IMR-90 (cell line): ENCODE data around the gene NACC2. TPM values are rescaled to one million over a fixed set of nuclear protein-coding genes. Genes with fewer than 3 reads are reported as not detected.

Source experiments
- ATAC-seq: fragments of 200-7000 bp; cut with Tn5 transposase; 2 replicates; pipeline ENCODE4 v1.9.1; 2020; ENCODE audit warnings: low read depth, mild to moderate bottlenecking, moderate library complexity
- BruUV-seq: library from RNA; stranded (reverse); fragments of 400-500 nt; replicated peaks from 2 replicates; lab custom pipeline; 2021; lab: Mats Ljungman, UMichigan
- CTCF ChIA-PET: fragments of 300-600 bp; formaldehyde crosslinking; extraction: SDS; loops from one replicate; lab custom pipeline; 2021; ENCODE audit warnings: antibody characterized with exemption; lab: Yijun Ruan, JAX
- POLR2A ChIA-PET: fragments of 300-600 bp; sonication (Branson Sonifier 250); formaldehyde crosslinking; loops from one replicate; lab custom pipeline; 2022; ENCODE audit warnings: antibody characterized with exemption; ENCODE audit not compliant: unreplicated experiment; lab: Charles Lee
- DNase-seq: peaks from one replicate; pipeline ENCODE4 v3.0.0; 2013
- H2AFZ ChIP-seq: replicated peaks from 2 replicates; pipeline ENCODE3; 2013; ENCODE audit warnings: low read length, mild to moderate bottlenecking; ENCODE audit not compliant: poor library complexity
- H2AK5ac ChIP-seq: 2 replicates; pipeline ENCODE4 v1.6.1; 2013; ENCODE audit warnings: low read depth, low read length, inconsistent platforms
- H2AK9ac ChIP-seq: replicated peaks from 2 replicates; pipeline ENCODE3; 2013; ENCODE audit warnings: mild to moderate bottlenecking, low read depth, low read length, moderate library complexity; ENCODE audit not compliant: poor library complexity
- H2BK120ac ChIP-seq: 2 replicates; pipeline ENCODE4 v1.6.1; 2013; ENCODE audit warnings: low read depth, low read length, inconsistent platforms
- H2BK15ac ChIP-seq: 3 replicates; pipeline ENCODE4 v1.6.1; 2013; ENCODE audit warnings: low read depth, low read length, inconsistent platforms
- H2BK20ac ChIP-seq: 2 replicates; pipeline ENCODE4 v1.6.1; 2013; ENCODE audit warnings: low read depth, mild to moderate bottlenecking, inconsistent platforms, low read length, moderate library complexity
- H2BK5ac ChIP-seq: 2 replicates; pipeline ENCODE4 v1.6.1; 2013; ENCODE audit warnings: mild to moderate bottlenecking, low read depth, low read length, inconsistent platforms; ENCODE audit not compliant: poor library complexity, severe bottlenecking
- H3K14ac ChIP-seq: replicated peaks from 2 replicates; pipeline ENCODE4 v1.6.1; 2013; ENCODE audit warnings: low read depth, low read length, inconsistent platforms
- H3K18ac ChIP-seq: 2 replicates; pipeline ENCODE4 v1.6.1; 2013; ENCODE audit warnings: low read depth, low read length, control low read depth
- H3K23ac ChIP-seq: 2 replicates; pipeline ENCODE4 v1.6.1; 2013; ENCODE audit warnings: low read depth, low read length, inconsistent platforms
- H3K27ac ChIP-seq: 2 replicates; pipeline ENCODE4 v1.5.1; 2013; ENCODE audit warnings: mild to moderate bottlenecking, control low read depth, low read length; ENCODE audit not compliant: insufficient read depth
- H3K27me3 ChIP-seq: 2 replicates; pipeline ENCODE4 v1.6.1; 2013; ENCODE audit warnings: low read length; ENCODE audit not compliant: control insufficient read depth, insufficient read depth
- H3K36me3 ChIP-seq: 2 replicates; pipeline ENCODE4 v1.6.1; 2013; ENCODE audit warnings: low read length, mixed read lengths; ENCODE audit not compliant: control insufficient read depth, insufficient read depth
- H3K4ac ChIP-seq: 2 replicates; pipeline ENCODE4 v1.6.1; 2013; ENCODE audit warnings: low read depth, low read length, inconsistent platforms
- H3K4me1 ChIP-seq: 2 replicates; pipeline ENCODE4 v1.6.1; 2013; ENCODE audit warnings: low read length, mixed read lengths; ENCODE audit not compliant: control insufficient read depth, insufficient read depth
- H3K4me2 ChIP-seq: 2 replicates; pipeline ENCODE4 v1.6.1; 2013; ENCODE audit warnings: low read depth, mild to moderate bottlenecking, control low read depth, low read length, moderate library complexity
- H3K4me3 ChIP-seq: 2 replicates; pipeline ENCODE4 v1.5.1; 2013; ENCODE audit warnings: low read depth, mild to moderate bottlenecking, control low read depth, low read length, moderate library complexity; ENCODE audit not compliant: insufficient read depth
- H3K56ac ChIP-seq: 2 replicates; pipeline ENCODE4 v1.6.1; 2013; ENCODE audit warnings: low read length, inconsistent platforms; ENCODE audit not compliant: insufficient read depth; ENCODE audit errors: extremely low read depth
- H3K79me1 ChIP-seq, 2 experiments: 2 replicates each; pipeline ENCODE4 v1.6.1; 2013; ENCODE audit warnings: low read length in 2 of 2, inconsistent platforms in 1 of 2, low read depth in 1 of 2
- H3K9ac ChIP-seq: 2 replicates; pipeline ENCODE4 v1.6.1; 2013; ENCODE audit warnings: low read depth, low read length, control low read depth
- H3K9me1 ChIP-seq: 2 replicates; pipeline ENCODE4 v1.6.1; 2013; ENCODE audit warnings: low read length, inconsistent platforms; ENCODE audit not compliant: insufficient read depth
- H3K9me3 ChIP-seq: 2 replicates; pipeline ENCODE4 v1.6.1; 2013; ENCODE audit warnings: low read length; ENCODE audit not compliant: control insufficient read depth, insufficient read depth
- H4K20me1 ChIP-seq: 2 replicates; pipeline ENCODE4 v1.6.1; 2013; ENCODE audit warnings: low read length, inconsistent platforms; ENCODE audit not compliant: insufficient read depth
- H4K5ac ChIP-seq: 2 replicates; pipeline ENCODE4 v1.6.1; 2013; ENCODE audit warnings: mild to moderate bottlenecking, low read depth, low read length, control low read depth
- H4K8ac ChIP-seq, 2 experiments: 2 replicates each; pipeline ENCODE4 v1.6.1; 2013; ENCODE audit warnings: low read depth in 2 of 2, low read length in 2 of 2, control low read depth in 1 of 2, inconsistent platforms in 1 of 2
- H4K91ac ChIP-seq: 2 replicates; pipeline ENCODE4 v1.6.1; 2013; ENCODE audit warnings: low read depth, low read length, inconsistent platforms; ENCODE audit not compliant: insufficient read depth
- RAD21 ChIP-seq: IDR thresholded peaks from 2 replicates; pipeline ENCODE4 v1.6.1; 2012; ENCODE audit warnings: low read length, improper control_type of control experiment
- RCOR1 ChIP-seq: IDR thresholded peaks from 2 replicates; pipeline ENCODE4 v1.6.1; 2012; ENCODE audit warnings: mild to moderate bottlenecking, low read length, improper control_type of control experiment; ENCODE audit not compliant: insufficient replicate concordance
- USF2 ChIP-seq: fragments of 150-350 bp; IDR thresholded peaks from 2 replicates; pipeline ENCODE4 v1.6.1; 2017; ENCODE audit warnings: mild to moderate bottlenecking, antibody characterized with exemption, low read length, low read depth
- WGBS, 2 experiments: methylation state at CpG; one replicate each; pipeline versions ENCODE4 v1.1.5 to v1.1.7; 2013; ENCODE audit warnings: missing lambda C conversion rate in 2 of 2; ENCODE audit not compliant: insufficient read length in 1 of 2; ENCODE audit errors: extremely low coverage in 2 of 2; 5-methylcytosine and 5-hydroxymethylcytosine counted together
- dilution Hi-C: fragments of 300-500 bp; cut with HindIII; formaldehyde crosslinking; loops from one replicate; pipeline ENCODE4 v1.14.3; 2018; ENCODE audit warnings: low sequenced_read_pairs; ENCODE audit not compliant: unreplicated experiment
- in situ Hi-C: fragments of 300-500 bp; cut with MboI; formaldehyde crosslinking; loops from 3 replicates; pipeline ENCODE4 v1.14.3; 2019; ENCODE audit warnings: low sequenced_read_pairs, inconsistent platforms, mixed read lengths
- intact Hi-C: fragments of 100-400 bp; cut with micrococcal nuclease; formaldehyde crosslinking; loops from 2 replicates; pipeline ENCODE4 v1.10.0; 2022
- polyA plus RNA-seq, 3 experiments: library from polyadenylated mRNA; depleted of rRNA; stranded (reverse); fragments of >200 nt; gene quantifications; 2 replicates each; pipeline ENCODE4 v1.2.3, GENCODE V29; 2012; ENCODE audit warnings: low replicate concordance in 1 of 3
- total RNA-seq: library from RNA; depleted of rRNA; stranded (reverse); fragments of >200 nt; gene quantifications from 2 replicates; pipeline ENCODE4 v1.2.3, GENCODE V29; 2012

Gene NACC2
- total and polyA plus RNA-seq, 2 of the 4 experiments (the other 2 are of a cell fraction): 7.9 to 19.0 TPM

GRCh38 chr9:135986605-135987004 lies 108.5 kb downstream of the NACC2 start:
- no TSS peak for BruUV-seq
- intact Hi-C loops (no loop called here), in situ Hi-C loops (no loop called here), dilution Hi-C loops (no loop called here)
- no peak overlapping the region for H4K91ac ChIP-seq
- H3K9ac ChIP-seq: no peak overlapping the region
- H3K27ac ChIP-seq: no peak overlapping the region
- H3K4me3 ChIP-seq: no peak overlapping the region
- H2AFZ ChIP-seq: no peak overlapping the region
- H3K9me1 ChIP-seq: no peaks in the 10 kb centered on the region
- CTCF ChIA-PET: no interaction called here
- POLR2A ChIA-PET: no interaction called here
- H2BK120ac ChIP-seq: no peak overlapping the region
- H4K8ac ChIP-seq: no peak overlapping the region
- no peaks in the 10 kb centered on the region for H3K79me1 ChIP-seq
- H3K4me2 ChIP-seq: no peak overlapping the region
- DNase-seq (no peak), ATAC-seq (no peak)
- WGBS, 2 experiments: 82% methylated on average over 8 of the region's 15 CpGs; no CpG with 5 or more reads in 1 of the 2 experiments
- peaks cover 11% of the 10 kb centered on the region; the same call in 1 of the 2 replicates for H3K27me3 ChIP-seq
- H2AK9ac ChIP-seq: no peak overlapping the region
- no peak overlapping the region for H2BK5ac ChIP-seq
- H3K18ac ChIP-seq: no peak overlapping the region
- H3K4ac ChIP-seq: no peak overlapping the region
- no peak overlapping the region for H2BK15ac ChIP-seq
- no peak overlapping the region for H3K23ac ChIP-seq
- H3K9me3 ChIP-seq: no peaks in the 10 kb centered on the region
- no peak overlapping the region for H3K14ac ChIP-seq
- H3K36me3 ChIP-seq: no peaks in the 10 kb centered on the region
- H2BK20ac ChIP-seq: no peak overlapping the region
- TF ChIP-seq RAD21: no peak
- no peak for TF ChIP-seq RCOR1
- TF ChIP-seq USF2: no peak
- no peak overlapping the region for H3K56ac ChIP-seq
- H3K4me1 ChIP-seq: peaks cover 3% of the 10 kb centered on the region; the same call in 1 of the 2 replicates
- no peak overlapping the region for H2AK5ac ChIP-seq
- H4K5ac ChIP-seq: no peak overlapping the region
- no peaks in the 10 kb centered on the region for H4K20me1 ChIP-seq
